Small intestine (tissue), 7 donors: Measurements from ENCODE around the gene CADPS2. TPM values are rescaled to one million over a fixed set of nuclear protein-coding genes. Genes with fewer than 3 reads are reported as not detected.

Experiments
- DNase-seq, 2 donors: peaks; one replicate each; pipeline versions ENCODE4 v3.0.0 to v3.0.0-alpha.2; 2013
- FAIRE-seq: peaks from 2 replicates; lab custom pipeline; 2012; peaks lifted over from hg19 to GRCh38; lab: Jason Lieb, UNC
- H3K27ac ChIP-seq, 3 donors: one replicate each; pipeline ENCODE4 v1.5.1; 2013; ENCODE audit warnings: low read length in 2 of 3, mild to moderate bottlenecking in 2 of 3, control low read depth in 1 of 3, inconsistent platforms in 1 of 3, low read depth in 1 of 3, moderate library complexity in 1 of 3
- H3K27me3 ChIP-seq, 3 donors: one replicate each; pipeline ENCODE4 v1.6.1; 2013; ENCODE audit warnings: low read length in 3 of 3, inconsistent platforms in 1 of 3; ENCODE audit not compliant: control insufficient read depth in 3 of 3, insufficient read depth in 3 of 3
- H3K36me3 ChIP-seq, 3 donors: one replicate each; pipeline ENCODE4 v1.6.1; 2013; ENCODE audit warnings: low read length in 3 of 3, inconsistent platforms in 1 of 3, low read depth in 1 of 3, mild to moderate bottlenecking in 1 of 3, moderate library complexity in 1 of 3; ENCODE audit not compliant: control insufficient read depth in 3 of 3, insufficient read depth in 2 of 3
- H3K4me1 ChIP-seq, 3 donors: one replicate each; pipeline ENCODE4 v1.6.1; 2013; ENCODE audit warnings: low read length in 2 of 3, inconsistent platforms in 1 of 3, low read depth in 1 of 3, mild to moderate bottlenecking in 1 of 3, moderate library complexity in 1 of 3; ENCODE audit not compliant: control insufficient read depth in 3 of 3, insufficient read depth in 2 of 3
- H3K4me3 ChIP-seq, 3 donors: one replicate each; pipeline ENCODE4 v1.5.1; 2013; ENCODE audit warnings: low read length in 3 of 3, control low read depth in 1 of 3, inconsistent platforms in 1 of 3, low read depth in 1 of 3, mild to moderate bottlenecking in 1 of 3, moderate library complexity in 1 of 3
- H3K9me3 ChIP-seq, 2 donors: one replicate each; pipeline ENCODE4 v1.6.1; 2013; ENCODE audit warnings: low read depth in 1 of 2, low read length in 1 of 2; ENCODE audit not compliant: control insufficient read depth in 2 of 2, insufficient read depth in 1 of 2
- WGBS, 3 donors: extraction: QIAGEN DNeasy Blood & Tissue Kit; methylation state at CpG; one replicate each; pipeline ENCODE4 v1.1.7; 2013; 5-methylcytosine and 5-hydroxymethylcytosine counted together
- polyA plus RNA-seq, 4 donors: library from polyadenylated mRNA; stranded (reverse) in 3 of 4; unstranded in 1 of 4; fragments of 200-250 nt in 3 of 4; fragments of 120-200 nt in 1 of 4; gene quantifications; one replicate each; pipeline versions ENCODE4 v1.2.1 to v1.2.3, GENCODE V29; 2013
- donor health status: healthy with polysubstance abuse.
- donor health status: control.
- donor health status: control.
- donor health status: Bipolar disorder and iron deficiency.
- donor health status: healthy.

Gene CADPS2
- polyA plus RNA-seq, 4 donors: 11.3 to 26.6 (median 14.8) TPM

- FAIRE-seq: no peak
- Histone ChIP-seq H3K27ac (no peak overlapping the region), H3K4me1 (no peaks in the 10 kb centered on the region), H3K36me3 (no peaks in the 10 kb centered on the region), H3K4me3 (no peak overlapping the region), H3K9me3 (no peaks in the 10 kb centered on the region), H3K27me3 (no peaks in the 10 kb centered on the region)
- 55 to 70% (median 61%) methylated on average over 1 of the region's 1 CpG for WGBS, 3 donors
- no peak for DNase-seq
These were observed 422.6 kb downstream of the CADPS2 start for GRCh38 chr7:122463631-122464030.

GRCh38 chr7:122460936-122461335, 425.3 kb downstream of the CADPS2 start:
- H3K27ac ChIP-seq: no peak overlapping the region
- DNase-seq: no peak
- FAIRE-seq: no peak
- no peaks in the 10 kb centered on the region for H3K4me1 ChIP-seq
- no peaks in the 10 kb centered on the region for H3K9me3 ChIP-seq
- WGBS, 3 donors: 64 to 92% (median 72%) methylated on average over 2 of the region's 2 CpGs
- H3K4me3 ChIP-seq: no peak overlapping the region
- H3K27me3 ChIP-seq: no peaks in the 10 kb centered on the region
- no peaks in the 10 kb centered on the region for H3K36me3 ChIP-seq

GRCh38 chr7:122457969-122458368, 428.3 kb downstream of the CADPS2 start:
- Histone ChIP-seq H3K4me3 (no peak overlapping the region), H3K36me3 (no peaks in the 10 kb centered on the region), H3K27me3 (no peaks in the 10 kb centered on the region), H3K4me1 (no peaks in the 10 kb centered on the region), H3K27ac (no peak overlapping the region), H3K9me3 (no peaks in the 10 kb centered on the region)
- 58 to 77% (median 71%) methylated on average over 3 of the region's 3 CpGs for WGBS, 3 donors
- DNase-seq: no peak
- no peak for FAIRE-seq

GRCh38 chr7:122457325-122457724, 428.9 kb downstream of the CADPS2 start:
- H3K9me3 ChIP-seq: no peaks in the 10 kb centered on the region
- H3K36me3 ChIP-seq: no peaks in the 10 kb centered on the region
- no peaks in the 10 kb centered on the region for H3K4me1 ChIP-seq
- WGBS, 3 donors: 90 to 94% (median 91%) methylated on average over 3 of the region's 3 CpGs
- no peak overlapping the region for H3K27ac ChIP-seq
- FAIRE-seq (no peak), DNase-seq (no peak)
- H3K27me3 ChIP-seq: no peaks in the 10 kb centered on the region
- no peak overlapping the region for H3K4me3 ChIP-seq

GRCh38 chr7:122454776-122455507, 431.3 kb downstream of the CADPS2 start:
- WGBS, 3 donors: 93 to 94% (median 93%) methylated on average over 4 of the region's 4 CpGs
- no peak for DNase-seq
- H3K36me3 ChIP-seq: no peaks in the 10 kb centered on the region
- no peak for FAIRE-seq
- H3K4me3 ChIP-seq: no peak overlapping the region
- no peak overlapping the region for H3K27ac ChIP-seq
- no peaks in the 10 kb centered on the region for H3K4me1 ChIP-seq
- no peaks in the 10 kb centered on the region for H3K9me3 ChIP-seq
- no peaks in the 10 kb centered on the region for H3K27me3 ChIP-seq

GRCh38 chr7:122453432-122453831, 432.8 kb downstream of the CADPS2 start:
- Histone ChIP-seq H3K27ac (no peak overlapping the region), H3K9me3 (no peaks in the 10 kb centered on the region), H3K36me3 (no peaks in the 10 kb centered on the region), H3K4me3 (no peak overlapping the region), H3K4me1 (no peaks in the 10 kb centered on the region), H3K27me3 (no peaks in the 10 kb centered on the region)
- FAIRE-seq: no peak
- no peak for DNase-seq

- no peak overlapping the region for H3K4me3 ChIP-seq
- 85 to 94% (median 87%) methylated on average over 5 of the region's 5 CpGs for WGBS, 3 donors
- H3K27me3 ChIP-seq: no peaks in the 10 kb centered on the region
- no peak for DNase-seq
- no peak overlapping the region for H3K27ac ChIP-seq
- FAIRE-seq: no peak
- H3K4me1 ChIP-seq: no peaks in the 10 kb centered on the region
- H3K36me3 ChIP-seq: no peaks in the 10 kb centered on the region
- no peaks in the 10 kb centered on the region for H3K9me3 ChIP-seq
These were observed 437.2 kb downstream of the CADPS2 start for GRCh38 chr7:122448893-122449589.

- WGBS, 3 donors: 40 to 66% (median 65%) methylated on average over 2 of the region's 2 CpGs
- no peak overlapping the region for H3K27ac ChIP-seq
- no peak overlapping the region for H3K4me3 ChIP-seq
- no peaks in the 10 kb centered on the region for H3K27me3 ChIP-seq
- H3K9me3 ChIP-seq: no peaks in the 10 kb centered on the region
- DNase-seq (no peak), FAIRE-seq (no peak)
- H3K4me1 ChIP-seq: no peaks in the 10 kb centered on the region
- H3K36me3 ChIP-seq: no peaks in the 10 kb centered on the region
These were observed 443.3 kb downstream of the CADPS2 start for GRCh38 chr7:122442929-122443328.
